ENCODE data around the gene KIR3DL1.
"Not testable (repeated sequence)": the region's sequence is repeated elsewhere in the genome, so short reads cannot be mapped to it uniquely, and the experiment has no call there.

The KIR3DL1 gene

DNA sequence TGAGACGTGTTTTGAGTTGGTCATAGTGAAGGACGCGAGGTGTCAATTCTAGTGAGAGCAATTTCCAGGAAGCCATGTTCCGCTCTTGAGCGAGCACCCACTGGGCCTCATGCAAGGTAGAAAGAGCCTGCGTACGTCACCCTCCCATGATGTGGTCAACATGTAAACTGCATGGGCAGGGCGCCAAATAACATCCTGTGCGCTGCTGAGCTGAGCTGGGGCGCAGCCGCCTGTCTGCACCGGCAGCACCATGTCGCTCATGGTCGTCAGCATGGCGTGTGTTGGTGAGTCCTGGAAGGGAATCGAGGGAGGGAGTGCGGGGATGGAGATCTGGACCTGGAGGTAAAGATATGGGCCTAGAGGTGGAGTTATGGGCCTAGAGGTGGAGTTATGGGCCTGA lies at the start of gene KIR3DL1:
Gene KIR3DL1, plus strand, starts transcription at position 218 of the 400 bp plus-strand sequence.
- DNase-seq = not testable (repeated sequence)

GRCh38 chr19:54769646-54770045 lies 46.6 kb upstream of the KIR3DL1 start, which contains the start of gene KIR2DL1:
TSS of gene KIR2DL1 (plus strand) at chr19:54769793. CDS start at chr19:54769851, 58 bp downstream.
- not testable (repeated sequence) for DNase-seq

DNA sequence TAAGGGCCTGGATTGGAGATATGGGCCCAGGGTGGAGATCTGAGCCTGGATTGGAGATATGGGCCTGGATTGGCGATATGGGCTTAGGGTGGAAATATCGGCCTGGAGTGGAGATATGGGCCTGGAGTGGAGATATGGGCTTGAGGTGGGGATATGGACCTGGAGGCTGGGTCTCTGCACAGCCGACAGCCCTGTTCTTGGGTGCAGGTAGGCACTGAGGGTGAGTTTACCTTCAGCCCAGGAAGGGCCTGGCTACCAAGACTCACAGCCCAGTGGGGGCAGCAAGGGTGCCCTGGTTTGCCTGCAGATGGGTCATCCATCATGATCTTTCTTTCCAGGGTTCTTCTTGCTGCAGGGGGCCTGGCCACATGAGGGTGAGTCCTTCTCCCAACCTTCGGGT lies 45.8 kb upstream of the KIR3DL1 start:
- DNase-seq = not testable (repeated sequence)

DNA sequence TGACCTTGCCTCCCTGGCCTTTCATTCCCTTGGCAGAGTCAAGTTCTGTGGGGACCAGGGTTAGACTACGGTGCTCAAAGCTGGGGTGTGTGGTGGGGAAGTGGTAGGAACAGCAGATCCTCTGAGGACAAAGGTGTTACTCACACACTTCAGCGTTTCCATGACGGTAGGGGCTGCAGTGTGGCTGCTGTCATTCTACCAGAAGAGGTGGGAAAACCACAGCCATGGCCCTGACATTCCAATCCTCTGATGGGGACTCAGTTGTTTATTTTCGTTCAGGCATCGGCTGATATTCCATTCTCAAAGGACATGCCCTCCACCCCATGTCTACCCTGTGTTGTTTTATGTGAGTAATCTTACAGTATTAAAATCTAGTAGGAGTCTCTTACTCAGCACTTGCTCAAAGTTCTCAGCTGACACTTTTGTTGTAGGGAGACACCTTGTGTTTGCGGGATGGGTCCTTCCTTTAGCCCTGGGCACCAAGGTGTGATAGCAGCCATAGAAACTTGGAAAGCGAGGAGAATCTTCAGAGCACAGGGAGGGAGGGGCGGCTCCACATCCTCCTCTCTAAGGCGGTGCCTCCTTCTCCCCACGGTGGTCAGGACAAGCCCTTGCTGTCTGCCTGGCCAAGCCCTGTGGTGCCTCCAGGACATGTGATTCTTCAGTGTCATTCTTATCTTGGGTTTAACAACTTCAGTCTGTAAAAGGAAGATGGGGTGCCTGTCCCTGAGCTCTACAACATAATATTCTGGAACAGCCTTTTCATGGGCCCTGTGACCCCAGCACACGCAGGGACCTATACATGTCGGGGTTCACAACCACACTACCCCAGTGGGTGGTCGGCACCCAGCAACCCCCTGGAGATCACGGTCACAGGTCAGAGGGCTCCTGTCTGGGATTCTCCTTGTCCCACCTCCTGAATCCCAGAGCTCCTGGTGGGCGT lies 45.0 kb upstream of the KIR3DL1 start:
- not testable (repeated sequence) for DNase-seq

GRCh38 chr19:54772666-54773065 lies 43.6 kb upstream of the KIR3DL1 start:
- not testable (repeated sequence) for DNase-seq

DNA sequence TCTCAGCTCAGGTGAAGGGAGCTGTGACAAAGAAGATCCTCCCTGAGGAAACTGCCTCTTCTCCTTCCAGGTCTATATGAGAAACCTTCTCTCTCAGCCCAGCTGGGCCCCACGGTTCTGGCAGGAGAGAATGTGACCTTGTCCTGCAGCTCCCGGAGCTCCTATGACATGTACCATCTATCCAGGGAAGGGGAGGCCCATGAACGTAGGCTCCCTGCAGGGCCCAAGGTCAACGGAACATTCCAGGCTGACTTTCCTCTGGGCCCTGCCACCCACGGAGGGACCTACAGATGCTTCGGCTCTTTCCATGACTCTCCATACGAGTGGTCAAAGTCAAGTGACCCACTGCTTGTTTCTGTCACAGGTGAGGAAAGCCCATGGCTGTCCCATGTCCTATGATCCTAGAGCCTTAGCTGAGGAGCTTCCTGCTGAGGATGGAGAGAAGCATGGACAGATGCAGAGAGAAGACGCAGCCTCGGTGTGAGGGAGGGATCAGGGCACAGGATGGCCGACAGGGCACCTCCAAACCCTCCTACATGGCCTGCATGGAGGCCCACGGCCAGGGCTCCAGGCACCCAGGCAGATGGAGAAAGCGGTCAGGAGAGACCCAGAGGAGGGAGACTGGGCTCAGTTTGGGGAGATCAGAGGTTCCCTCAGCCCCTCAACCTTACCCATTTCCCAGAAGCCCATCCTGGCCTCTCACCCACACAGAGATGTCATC lies 41.0 kb upstream of the KIR3DL1 start:
- not testable (repeated sequence) for DNase-seq

DNA sequence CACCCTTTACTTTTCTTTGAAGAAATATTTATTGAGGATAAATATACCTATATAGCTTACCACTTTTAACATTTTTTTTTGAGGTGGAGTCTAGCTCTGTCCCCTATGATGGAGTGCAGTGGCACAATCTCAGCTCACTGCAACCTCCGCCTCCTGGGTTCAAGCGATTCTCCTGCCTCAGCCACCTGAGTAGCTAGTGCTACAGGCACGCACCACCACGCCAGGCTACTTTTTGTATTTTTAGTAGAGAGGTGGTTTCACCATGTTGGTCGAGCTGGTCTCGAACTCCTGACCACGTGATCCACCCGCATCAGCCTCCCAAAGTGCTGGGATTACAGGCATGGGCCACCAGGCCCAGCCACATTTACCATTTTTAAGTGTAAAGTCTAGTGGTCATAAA lies 40.4 kb upstream of the KIR3DL1 start:
- not testable (repeated sequence) for DNase-seq

DNA sequence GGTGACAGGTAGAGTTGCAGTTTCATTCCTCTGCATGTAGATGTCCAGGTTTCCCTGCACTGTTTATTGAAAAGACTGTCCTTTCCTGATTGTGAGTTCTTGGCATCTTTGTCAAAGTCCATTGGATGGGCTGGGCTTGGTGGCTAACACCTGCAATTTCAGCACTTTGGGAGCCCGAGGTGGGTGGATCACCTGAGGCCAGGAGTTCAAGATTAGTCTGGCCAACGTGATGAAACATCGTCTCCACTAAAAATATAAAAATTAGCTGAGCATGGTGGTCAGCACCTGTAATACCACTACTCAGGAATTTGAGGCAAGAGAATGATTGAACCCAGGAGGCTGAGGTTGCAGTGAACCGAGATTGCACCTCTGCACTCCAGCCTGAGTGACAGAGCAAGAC lies 38.4 kb upstream of the KIR3DL1 start:
- DNase-seq = not testable (repeated sequence)

GRCh38 chr19:54778896-54779295 lies 37.4 kb upstream of the KIR3DL1 start:
- DNase-seq = not testable (repeated sequence)

DNA sequence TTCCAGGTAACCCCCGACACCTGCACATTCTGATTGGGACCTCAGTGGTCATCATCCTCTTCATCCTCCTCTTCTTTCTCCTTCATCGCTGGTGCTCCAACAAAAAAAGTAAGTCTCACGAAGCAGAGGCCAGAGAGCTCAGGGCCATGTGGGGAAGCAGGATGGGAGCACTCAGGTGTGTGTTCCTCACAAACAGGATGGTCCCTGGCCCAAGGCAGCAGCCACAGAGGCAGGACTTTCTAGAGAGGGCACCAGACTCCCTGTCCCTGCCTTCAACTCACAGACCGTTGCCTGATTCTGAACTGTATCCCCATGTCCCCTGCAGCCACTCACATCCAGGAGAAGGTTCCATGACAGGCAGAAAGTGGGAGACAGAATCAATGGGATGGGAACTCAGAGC lies 33.4 kb upstream of the KIR3DL1 start:
- DNase-seq = not testable (repeated sequence)

- not testable (repeated sequence) for DNase-seq
These were observed 30.1 kb upstream of the KIR3DL1 start for GRCh38 chr19:54786091-54786723.

- DNase-seq = not testable (repeated sequence)
These were observed 28.1 kb upstream of the KIR3DL1 start for GRCh38 chr19:54788154-54788553.

GRCh38 chr19:54790711-54791110 lies 25.6 kb upstream of the KIR3DL1 start:
- no peak for DNase-seq

DNA sequence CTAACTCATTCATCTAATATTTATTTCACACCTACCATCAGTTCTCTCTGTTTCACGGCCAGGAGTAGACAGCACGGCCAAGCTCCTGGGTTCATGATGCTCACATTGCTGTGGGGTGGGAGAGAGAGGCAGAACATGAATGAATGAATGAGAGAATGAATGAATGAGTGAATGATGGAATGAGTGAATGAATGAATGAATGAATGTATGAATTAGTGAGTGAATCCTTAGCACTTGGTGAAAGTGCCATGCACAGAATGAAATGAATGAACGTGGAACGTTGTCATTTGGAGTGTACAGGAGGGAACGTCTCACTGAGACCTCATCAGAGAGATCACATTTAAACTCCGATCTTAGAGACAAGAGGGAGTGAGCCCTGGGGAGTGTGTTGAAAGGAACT lies 24.8 kb upstream of the KIR3DL1 start:
- DNase-seq = no peak

DNA sequence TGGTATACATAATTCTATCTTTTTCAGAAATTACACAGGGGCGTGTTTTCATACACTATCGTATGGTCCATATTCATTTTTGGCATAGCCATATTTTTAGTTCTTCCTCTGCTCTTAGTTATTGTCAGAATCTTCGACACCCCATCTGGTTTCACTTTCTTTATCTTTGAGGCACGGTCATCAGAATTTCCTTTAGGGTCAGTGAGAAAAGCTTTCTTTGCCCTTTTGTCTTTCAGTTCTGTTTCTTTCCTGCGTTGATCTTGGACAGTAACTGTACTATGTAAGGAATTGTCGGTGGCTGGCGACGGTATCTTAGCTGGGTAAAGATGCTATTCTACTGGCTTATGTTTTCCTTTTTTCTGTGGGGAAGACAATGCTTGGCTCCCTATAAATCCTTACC lies 23.5 kb upstream of the KIR3DL1 start:
- no peak for DNase-seq

DNA sequence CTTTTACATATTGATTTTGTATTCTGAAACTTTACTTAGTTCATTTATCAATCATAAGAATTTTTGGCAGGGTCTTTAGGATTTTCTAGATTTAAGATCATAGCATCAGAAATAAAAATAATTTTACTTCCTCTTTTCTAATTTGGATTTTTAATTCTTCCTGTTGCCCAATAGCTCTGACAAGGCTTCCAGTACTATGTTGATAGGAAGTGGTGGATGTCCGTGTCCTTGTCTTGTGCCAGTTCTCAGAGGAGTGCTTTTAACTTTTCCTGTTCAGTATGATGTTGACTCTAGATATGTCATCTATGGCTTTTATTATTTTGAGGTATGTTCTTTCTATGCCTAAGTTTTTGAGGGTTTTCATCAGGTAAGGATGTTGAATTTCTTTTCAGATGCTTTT lies 20.5 kb upstream of the KIR3DL1 start:
- no peak for DNase-seq

DNA sequence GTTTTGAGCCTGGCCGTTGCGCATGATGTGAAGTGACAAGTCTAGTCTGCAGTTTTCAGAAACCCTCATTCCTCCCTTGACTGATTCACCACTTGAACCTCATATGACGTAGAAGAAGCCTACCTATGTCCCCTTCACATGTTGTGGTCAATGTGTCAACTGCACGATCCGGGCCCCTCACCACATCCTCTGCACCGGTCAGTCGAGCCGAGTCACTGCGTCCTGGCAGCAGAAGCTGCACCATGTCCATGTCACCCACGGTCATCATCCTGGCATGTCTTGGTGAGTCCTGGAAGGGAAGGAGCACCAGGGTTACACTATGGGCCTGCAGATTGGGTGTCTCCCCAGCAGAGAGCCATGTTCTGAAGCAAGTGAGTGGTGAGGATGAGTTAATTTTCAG lies 12.9 kb upstream of the KIR3DL1 start, which contains the start of gene KIR2DL4:
Gene KIR2DL4, plus strand, starts transcription at position 201 of the 400 bp plus-strand sequence. Its CDS starts 42 bp downstream, at position 243.
- no peak for DNase-seq

DNA sequence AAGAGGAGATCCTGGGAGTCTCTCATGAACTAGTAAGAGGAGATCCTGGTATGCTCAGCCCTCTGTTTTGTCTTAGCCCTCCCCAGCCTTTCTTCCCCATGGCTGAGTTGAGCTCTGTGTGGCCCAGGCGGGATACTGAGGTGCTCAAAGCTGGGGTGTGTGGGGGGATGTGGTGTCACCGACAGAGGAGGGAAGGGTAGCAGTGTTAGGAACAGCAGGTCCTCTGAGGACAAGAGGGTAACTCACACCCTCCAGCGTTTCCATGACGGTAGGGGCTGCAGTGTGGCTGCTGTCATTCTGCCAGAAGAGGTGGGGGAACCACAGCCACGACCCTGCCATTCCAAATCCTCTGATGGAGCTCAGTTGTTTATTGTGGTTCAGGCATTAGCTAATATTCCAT lies 12.2 kb upstream of the KIR3DL1 start:
- DNase-seq = no peak

GRCh38 chr19:54804571-54804970 lies 11.7 kb upstream of the KIR3DL1 start:
- no peak for DNase-seq

DNA sequence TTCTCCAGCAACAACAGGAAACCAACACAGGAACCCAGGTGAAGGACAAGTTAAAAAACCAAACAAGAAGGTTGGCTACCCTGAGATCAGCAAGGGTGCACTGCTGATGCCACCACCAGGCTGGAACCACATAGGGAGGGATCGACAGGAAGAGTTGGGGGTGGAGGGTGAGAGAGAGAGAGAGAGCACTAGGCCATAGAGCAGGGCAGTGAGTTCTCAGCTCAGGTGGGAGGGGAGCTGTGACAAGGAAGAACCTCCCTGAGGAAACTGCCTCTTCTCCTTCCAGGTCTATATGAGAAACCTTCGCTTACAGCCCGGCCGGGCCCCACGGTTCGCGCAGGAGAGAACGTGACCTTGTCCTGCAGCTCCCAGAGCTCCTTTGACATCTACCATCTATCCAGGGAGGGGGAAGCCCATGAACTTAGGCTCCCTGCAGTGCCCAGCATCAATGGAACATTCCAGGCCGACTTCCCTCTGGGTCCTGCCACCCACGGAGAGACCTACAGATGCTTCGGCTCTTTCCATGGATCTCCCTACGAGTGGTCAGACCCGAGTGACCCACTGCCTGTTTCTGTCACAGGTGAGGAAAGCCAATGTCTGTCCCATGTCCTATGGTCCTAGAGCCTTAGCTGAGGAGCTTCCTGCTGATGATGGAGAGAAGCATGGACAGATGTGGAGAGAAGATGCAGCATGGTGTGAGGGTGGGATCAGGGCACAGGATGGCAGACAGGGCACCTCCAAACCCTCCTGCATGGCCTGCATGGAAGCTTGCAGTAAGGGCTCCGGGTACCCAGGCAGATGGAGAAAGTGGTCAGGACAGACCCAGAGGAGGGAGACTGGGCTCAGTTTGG lies 10.4 kb upstream of the KIR3DL1 start:
- DNase-seq = no peak

DNA sequence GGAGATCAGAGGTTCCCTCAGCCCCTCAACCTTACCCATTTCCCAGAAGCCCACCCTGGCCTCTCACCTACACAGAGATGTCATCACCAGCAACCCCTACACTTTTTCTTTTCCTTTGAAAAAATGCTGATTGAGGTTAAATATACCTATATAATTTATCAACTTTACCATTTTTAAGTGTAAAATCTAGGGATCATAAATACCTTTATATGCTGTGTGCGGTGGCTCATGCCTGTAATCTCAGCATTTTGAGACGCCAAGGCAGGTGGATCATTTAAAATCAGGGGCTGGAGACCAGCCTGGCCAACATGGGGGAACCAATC lies 9.8 kb upstream of the KIR3DL1 start:
- DNase-seq = no peak

DNA sequence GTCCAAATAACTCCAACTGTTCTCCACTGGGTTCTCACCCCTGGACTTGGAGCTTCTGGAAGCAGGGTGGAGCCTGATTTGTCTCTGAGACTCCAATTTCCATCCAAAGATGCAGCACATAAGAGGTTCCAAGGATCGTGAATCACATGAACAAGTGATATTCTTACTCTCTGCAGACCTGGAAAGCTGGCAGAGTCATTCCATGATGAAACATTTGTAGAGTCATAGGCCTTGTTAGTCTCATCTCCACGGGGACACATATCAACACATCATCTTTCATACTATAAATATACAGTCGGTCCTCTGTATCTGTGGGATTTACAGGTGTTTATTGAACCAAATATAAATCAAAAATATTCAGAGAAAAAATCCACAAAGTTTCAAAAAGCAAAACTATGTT lies 1.7 kb upstream of the KIR3DL1 start:
- not testable (repeated sequence) for DNase-seq

Measured in femur (tissue), 1 donor.